Activated gamma-delta T cell treated with anti-CD3 and anti-CD28 coated beads, Interleukin-2, amount 50 U/mL, for 16 hours (primary cell): ENCODE data around the gene VPS35.
"Not testable (repeated sequence)": the region's sequence is repeated elsewhere in the genome, so short reads cannot be mapped to it uniquely, and the experiment has no call there.

Experiments
- DNase-seq: peaks from one replicate; pipeline ENCODE4 v3.0.0-alpha.2; 2020; ENCODE audit warnings: low read depth

VPS35 gene

DNA sequence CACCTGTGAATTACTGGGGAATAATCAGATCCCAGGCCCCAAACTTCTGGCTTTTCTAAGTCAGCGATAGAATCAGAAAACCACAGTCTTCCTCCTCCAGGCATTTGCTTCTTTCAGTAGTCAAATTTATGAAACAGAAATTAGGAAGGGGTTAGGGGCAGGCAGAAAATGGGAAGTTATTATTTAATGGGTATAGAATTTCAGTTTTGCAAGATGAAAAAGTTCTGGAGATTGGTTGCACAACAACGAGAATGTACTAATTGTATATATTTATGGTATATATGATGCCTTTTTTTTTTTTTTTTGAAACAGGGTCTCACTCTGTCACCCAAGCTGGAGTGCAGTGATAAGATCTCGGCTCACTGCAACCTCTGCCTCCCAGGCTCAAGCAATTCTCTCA is 23.9 kb upstream of the VPS35 start:
- no peak for DNase-seq

DNA sequence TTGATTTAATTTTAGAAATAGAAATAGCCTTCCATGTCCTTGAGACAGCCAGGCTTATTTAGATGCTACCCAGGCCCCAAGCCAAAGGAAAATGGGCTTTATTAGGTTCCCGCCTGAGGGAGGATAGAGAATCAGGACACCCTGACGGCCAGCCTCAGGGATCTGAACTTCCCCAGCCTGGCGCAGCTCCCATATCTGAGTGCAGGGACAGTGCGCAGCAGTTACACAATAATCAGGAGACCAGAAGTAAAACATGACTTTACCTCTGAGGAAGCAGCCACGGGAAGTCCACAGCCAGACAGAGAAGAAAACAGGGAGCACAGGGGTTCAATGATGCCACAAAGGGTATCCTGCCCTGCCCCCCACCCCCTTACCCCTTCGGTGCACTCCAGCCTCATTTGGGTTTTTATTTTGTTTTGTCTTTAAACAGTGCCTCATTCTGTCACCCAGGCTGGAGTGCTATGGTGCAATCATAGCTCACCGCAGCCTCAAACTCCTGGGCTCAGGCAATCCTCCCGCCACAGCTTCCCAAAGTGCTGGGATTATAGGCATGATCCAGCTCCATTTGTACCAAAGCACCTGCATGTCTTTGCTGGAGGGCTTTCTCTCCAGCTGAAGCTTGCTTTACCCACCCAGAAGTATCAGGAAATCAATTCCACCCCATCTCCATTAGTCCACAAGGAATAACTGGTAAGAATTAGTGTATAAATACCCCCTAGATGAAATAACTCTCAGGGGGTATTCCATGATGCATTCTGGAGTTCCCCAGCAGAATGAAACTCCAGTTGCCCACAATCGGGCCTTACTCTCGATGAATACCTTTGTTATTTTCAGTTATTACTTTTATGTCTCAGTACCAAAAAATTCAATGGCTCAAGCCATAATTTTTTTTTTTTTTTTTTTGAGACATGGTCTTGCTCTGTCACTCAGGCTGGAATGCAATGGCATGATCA is 22.4 kb upstream of the VPS35 start:
- DNase-seq, result no peak

DNA sequence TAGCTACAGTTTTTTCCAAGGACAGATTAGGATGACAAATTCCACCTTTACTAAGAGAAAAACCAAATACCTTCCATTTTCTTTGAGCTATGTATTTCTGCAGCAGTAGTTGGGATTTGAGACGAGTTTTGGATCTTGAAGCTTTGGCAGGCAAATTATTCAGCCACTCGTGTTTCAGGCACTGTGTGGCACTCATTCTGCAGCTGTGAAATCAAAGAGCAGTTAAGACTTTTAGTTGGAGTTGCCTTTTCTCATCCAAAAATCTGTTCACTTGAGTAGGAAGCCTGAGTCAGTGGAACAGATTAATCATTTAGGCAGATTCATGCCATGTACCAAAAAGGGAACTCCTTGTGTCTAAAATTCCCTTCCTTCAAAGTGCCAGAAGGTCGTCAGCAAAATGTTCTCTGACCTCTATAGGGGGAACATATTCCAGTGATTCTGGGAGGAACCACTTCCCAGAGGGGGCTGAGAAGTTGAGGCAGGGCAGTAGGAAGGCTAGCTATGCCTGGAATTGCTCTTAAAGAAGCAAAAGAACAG is 20.6 kb upstream of the VPS35 start:
- no peak for DNase-seq

DNA sequence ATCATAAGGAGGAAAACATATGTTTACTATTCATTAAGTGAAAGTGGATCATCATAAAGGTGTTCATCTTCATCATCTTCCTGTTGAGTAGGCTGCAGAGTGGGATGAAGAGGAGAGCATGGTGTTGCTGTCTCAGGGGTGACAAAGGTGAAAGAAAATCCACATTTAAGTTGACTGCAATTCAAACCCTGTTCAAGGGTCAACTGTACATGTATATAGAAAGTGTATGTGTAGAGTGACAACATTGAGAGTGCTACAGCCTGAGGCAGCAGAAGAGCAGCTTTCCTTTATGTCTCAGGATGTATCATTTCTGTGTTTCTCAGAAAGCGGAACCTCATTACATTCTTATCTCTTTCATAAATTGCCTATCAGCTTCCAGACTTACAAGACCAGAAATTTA is 17.7 kb upstream of the VPS35 start:
- DNase-seq, result no peak

DNA sequence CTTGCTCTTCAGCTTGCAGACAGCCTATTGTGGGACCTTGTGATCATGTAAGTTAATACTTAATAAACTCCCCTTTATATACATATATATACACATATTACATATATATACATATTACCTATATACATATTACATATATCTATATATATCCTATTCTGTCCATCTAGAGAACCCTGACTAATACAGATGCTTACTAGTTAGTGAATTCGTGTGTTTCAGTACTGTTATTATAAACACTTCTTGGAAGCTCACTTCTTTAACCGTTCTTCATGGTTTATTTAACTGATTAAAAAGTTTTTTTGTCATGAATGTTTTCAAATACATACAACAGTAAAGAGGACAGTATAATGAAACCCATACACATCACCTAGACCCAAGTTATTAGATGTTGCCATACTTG is 13.1 kb upstream of the VPS35 start:
- no peak for DNase-seq

DNA sequence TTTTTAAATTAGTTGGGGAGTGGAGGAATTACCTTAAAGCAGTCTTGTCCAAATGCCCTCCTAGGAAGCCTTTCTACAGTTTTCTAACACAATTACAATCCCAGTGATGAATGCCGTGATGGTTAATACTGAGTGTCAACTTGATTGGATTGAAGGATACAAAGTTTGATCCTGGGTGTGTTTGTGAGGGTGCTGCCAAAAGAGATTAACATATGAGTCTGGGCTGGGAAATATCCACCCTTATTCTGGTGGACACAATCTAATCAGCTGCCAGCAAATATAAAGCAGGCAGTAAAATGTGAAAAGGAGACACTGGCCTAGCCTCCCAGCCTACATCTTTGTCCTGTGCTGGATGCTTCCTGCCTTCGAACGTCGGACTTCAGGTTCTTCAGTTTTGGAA is 12.6 kb upstream of the VPS35 start:
- DNase-seq, result no peak

DNA sequence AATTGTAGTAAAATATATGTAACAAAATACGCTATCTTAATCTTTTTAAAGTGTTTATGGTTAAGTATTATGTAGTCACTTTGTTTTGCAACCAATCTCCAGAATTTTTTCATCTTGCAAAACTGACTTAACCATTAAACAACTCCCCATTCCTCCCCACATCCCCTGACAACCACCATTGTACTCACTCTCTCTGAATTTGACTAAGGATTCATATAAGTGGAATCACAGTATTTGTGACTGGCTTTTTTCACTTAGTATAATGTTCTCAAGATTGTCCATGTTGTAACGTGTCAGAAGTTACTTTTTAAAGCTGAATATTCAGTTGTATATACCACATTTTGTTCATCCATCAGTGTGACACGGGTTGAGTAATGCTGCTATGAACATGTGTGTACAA is 11.1 kb upstream of the VPS35 start:
- DNase-seq, result no peak

DNA sequence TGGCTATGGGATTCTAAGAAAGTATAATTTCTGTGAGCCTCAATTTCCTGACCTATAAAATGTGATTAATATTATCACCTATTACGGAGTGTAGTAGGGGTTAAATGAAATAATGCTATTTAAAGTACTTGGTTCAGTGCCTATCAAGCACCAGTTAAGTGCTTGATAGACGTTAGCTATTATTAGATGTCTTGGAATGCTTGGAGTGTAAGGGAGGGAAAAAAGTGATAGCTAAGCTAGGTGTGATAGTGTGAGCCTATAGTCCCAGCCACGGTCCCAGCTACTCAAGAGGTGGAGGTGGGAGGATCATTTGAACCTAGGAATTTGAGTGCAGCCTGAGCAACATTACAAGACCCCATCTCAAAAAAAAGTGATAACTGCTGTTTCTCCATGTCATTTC is 8.0 kb upstream of the VPS35 start:
- DNase-seq, result no peak

DNA sequence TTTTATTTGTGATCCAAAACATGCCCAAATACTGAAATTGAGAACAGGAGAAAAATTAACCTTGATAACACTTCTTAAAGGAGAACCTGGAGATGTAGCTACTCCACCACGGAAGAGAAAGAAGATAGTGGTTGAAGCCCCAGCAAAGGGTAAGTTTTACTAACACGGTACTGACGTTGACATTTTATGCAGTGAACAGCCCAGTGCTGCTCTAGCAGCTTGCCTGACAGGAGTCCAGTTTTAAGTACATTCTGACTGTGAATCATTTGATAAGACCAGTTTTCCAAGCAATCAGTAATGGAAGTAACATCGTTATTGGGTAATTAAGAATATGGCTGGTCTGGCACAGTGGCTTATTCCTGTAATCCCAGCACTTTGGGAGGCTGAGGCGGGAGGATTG is 7.0 kb upstream of the VPS35 start:
- no peak for DNase-seq

DNA sequence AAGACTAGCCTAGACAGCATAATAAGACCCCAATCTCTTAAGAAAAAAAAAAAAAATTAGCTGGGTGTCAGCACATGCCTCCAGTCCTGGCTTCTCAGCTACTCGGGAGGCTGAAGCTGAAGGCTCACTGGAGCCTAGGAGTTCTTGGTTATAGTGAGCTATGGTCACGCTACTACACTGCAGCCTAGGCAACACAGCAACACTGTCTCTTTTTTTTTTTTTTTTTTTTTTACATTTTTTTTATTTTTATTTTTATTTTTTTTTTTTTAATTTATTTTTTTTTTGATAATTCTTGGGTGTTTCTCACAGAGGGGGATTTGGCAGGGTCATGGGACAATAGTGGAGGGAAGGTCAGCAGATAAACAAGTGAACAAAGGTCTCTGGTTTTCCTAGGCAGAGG is 4.6 kb upstream of the VPS35 start:
- no peak for DNase-seq

DNA sequence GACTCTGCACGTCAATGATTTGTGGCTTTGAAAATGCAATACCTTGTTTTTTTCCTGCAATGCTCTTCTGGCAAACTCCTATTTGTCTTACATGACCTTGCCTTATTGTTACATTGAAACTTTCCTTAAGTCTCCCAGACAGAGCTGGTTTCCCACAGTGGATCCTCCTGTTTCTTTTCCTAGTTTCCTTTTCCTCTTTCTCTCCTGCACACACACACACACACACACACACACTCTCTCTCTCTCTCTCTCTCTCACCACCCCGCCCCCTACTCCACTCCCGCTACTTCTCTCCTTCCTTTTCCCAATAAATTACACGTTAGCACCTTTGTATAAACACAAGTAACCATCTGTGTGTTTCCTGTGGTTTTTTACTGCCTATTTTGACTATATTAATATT is 2.7 kb upstream of the VPS35 start:
- DNase-seq, result no peak

DNA sequence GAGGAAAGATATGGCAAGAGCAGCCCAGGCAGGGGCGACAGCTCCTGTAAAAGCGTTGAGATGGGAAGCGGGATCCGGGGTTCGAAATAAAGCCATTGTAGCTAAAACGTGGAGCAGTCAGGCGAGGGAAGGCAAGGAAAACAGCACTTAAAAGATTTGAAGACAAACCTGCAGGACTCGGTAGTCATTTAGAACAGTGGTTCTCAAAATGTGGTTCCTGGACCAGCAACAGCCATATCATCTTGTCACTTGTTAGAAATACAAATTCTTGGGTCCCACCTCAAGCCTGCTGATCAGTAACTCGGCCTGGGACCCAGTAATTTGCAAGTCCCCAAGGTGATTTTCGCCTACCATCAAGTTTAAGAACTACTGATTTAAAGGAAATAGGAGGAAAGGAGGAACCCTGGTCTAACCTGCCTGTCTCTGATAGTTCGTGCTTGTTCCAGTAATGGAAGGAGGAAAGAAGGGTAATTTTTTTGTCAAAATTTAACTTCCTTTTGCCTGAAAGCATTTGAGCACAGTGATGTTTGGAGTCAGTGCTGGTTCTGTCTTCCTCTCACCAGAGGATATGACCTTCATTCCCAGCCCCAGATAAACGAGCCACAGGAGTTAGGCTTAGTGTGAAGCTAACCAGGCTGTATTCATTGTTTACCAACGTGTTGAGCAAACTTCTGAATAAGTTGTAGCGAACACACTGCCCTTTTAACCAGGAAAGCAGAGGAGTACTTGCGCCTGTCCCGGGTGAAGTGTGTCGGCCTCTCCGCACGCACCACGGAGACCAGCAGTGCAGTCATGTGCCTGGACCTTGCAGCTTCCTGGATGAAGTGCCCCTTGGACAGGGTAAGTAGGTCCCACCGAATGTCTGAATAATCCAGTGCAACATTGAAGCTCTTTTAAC is 1.6 kb upstream of the VPS35 start:
- DNase-seq, result no peak

DNA sequence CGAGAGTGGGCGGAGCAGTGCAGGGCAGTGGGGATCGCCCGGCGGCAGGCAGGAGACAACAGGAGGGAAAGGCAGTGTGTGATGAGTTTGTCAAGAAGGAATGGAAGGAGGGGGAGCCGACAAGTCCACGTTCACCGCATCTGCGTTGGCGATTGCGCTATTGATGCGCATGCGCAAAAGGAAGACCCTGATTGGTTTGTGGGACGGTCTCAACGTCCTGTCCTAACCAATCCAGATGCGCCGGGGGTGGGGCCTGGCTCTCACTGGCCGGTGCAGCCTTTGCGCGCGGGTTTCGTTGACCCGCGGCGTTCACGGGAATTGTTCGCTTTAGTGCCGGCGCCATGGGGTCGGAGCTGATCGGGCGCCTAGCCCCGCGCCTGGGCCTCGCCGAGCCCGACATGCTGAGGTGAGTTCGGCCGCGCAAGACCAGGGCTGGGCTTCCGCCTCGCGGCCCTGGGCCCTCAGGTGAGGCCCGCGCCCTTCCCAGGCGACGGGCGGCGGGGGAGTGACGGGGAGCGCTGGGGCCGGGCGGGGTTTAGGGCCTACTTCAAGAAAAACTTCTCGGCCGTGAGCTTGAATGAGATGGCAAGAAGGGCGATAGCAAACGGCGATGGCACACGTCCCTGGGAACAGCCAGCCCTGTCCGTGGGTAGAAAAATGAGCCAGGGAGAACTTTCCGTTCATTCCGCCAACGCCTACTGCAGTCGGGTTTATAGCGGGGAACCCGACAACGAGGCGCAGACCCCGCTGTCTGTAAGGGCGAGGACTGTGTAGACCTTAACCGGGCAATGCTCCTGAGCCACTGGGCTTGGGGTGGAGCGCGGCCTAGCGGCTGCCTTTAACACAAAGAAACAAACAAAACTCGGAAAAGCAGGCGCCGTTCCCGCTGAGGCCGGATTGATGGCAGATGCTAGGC is 645 bp upstream of the VPS35 start, which contains the start of gene ORC6:
ORC6 (plus strand) TSS at position 295 of the 916 bp plus-strand sequence; CDS start at position 342, 47 bp downstream.
- peak; percentile 97 for DNase-seq

DNA sequence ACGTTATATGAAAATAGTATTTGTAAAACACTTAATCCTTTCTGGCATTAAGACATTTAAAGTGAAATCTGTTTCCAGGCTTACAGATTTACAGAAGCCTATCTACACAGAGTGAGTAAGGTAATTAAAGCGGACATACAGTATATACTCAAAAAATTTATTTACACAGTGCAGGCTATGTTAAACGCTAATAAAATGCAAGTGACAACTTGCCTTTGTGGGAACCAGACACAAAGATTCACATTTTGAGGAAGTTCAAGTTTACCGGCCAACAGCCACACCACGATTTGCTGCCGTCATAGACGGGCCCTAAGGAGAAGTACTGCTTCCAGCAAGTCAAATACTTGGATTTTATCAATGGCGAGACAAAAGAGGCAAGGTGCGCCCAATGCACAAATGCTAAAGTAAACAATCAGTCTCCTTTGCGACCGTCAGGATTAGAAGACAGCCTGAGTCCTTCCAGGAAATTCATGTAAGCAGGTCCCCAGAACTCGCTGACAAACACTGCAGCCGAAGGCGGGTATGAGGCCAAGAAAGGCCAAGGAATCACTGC is 801 bp downstream of the VPS35 start:
- DNase-seq, result no peak

DNA sequence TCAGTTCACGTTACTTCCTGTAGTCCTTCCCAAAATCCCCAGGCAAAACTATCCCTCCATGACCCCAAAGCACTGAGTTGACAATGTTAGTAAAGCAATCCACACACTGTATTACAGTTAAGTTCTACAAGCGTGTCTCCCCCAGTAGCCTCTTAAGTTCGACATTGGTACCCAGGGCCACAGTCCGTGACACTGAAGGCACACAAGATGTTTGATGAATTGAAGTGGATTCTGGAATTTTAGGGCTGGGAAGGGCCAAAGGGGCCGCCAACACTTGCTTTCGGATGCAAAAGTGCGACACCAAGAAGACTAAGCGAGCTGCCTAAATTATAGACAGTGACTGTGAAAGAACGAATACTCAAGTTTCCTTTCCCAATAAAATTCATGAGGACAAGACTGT is 1.5 kb downstream of the VPS35 start:
- DNase-seq, result no peak

DNA sequence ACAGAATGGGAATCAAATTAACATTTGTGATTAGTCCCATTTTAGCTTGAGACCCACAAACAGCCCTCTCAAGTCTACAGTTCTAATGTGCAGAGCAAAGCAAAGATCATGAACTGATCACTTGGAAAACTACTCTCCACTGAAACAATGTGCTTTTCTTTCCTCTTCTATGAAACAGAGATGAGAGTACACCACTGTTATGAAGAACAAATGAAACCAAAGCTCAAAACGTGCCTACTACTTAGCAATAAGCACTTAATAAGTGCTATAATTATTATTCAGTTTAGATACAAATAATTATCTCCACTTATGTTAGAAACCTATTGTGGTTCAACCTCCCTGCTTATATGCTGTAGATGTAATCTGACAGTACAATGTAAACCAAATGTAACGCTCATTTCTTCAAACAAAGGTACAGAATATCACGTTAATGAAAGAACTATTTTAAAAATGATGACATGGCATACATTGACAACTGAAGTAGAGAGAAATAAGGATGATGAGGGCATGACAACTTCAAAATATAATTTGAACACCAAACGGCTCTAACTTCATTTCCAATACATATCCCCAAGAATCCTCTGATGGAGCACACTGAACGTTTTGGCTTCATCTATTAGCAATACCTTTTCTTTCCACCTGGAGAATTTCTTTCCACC is 2.0 kb downstream of the VPS35 start:
- no peak for DNase-seq

DNA sequence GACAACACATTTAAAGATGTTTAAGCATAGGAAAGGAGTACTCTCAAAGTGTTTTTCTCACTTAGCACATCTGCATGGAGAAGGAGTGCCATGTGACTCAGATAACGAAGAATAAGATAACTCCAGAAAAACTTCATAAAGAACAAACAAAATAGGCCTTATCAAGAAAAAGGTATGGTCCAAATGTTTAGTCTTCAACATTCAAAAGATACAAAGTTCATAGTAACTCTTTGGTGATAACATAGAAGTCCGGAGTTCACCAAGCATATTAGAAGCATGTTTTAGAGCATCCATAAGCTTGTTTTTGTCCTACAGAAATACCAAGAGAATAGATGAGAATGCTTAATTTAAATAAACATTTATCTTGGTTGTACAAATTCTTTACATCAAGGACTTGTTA is 7.1 kb downstream of the VPS35 start:
- not testable (repeated sequence) for DNase-seq

DNA sequence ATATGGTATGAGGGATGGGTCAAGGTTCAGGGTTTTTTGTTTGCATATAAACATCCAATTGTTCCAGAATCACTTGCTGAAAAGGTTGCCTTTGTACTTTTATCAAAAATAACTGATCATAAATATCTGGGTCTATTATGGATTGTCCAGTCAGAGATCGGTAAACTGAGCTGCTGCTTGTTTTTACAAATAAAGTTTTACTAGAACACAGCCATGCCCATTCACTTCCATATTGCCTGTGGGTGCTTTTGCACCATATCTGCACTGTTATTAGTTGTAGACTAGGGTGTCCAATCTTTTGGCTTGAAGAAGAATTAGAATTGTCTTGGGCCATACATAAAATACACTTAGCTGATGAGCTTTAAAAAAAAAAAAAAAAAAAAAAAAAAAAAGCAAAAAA is 11.0 kb downstream of the VPS35 start:
- DNase-seq, result not testable (repeated sequence)

DNA sequence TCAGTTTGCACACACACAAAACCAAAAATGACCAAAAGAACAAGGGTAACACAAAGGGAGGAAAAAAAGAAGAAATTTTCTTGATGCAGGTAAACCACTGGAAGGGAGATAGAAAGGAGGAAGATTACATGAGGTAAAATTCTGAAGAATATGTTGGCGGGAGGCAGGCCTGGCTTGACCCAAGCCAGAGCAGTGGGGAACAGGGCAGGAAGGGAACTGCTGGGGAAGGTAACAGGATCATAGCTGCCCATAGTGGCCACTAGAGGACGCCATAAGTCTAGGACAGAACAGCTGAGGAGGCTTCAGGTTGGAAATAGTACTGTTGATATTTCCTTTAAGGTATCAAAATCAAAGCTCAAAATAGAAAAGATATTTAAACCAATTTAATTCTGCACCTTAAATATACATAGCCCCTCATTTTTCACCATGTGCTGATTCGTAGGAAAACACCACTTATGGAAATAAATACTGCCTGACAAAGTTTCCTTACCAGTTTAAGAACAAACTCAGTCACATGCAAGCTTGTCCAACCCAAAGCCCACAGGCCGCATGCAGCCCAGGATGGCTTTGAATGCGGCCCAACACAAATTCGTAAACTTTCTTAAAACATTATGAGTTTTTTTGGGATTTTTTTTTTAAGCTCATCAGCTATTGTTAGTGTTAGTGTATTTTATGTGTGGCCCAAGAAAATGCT is 15.5 kb downstream of the VPS35 start:
- DNase-seq, result no peak

DNA sequence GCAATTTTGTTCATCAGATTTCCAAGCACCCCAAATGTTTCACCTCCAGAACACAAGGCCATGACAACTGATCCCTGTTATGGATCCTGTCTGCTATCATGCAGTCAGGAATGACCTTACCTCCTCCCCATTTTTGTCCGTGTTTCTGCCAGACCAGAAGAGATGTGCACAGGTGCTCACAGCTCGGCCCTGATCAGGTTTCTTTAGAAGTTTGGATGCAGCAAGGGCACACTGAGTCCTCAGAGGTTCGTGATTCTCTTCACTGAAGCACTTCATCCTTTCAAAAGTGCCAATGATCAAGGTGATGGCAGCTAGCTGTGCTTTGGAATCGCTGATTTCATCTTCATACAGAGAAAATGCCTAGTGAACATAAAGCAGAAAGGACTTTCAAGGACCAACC is 26.9 kb downstream of the VPS35 start:
- DNase-seq, result no peak
